Fibroblast of the aortic adventitia (primary cell): ENCODE measurements around the gene MMS19. TPM values are rescaled to one million over a fixed set of nuclear protein-coding genes. Genes with fewer than 3 reads are reported as not detected.

Experiments
- DNase-seq: peaks from one replicate; pipeline ENCODE4 v3.0.0-alpha.2; 2010; ENCODE audit warnings: low read depth
- H3K4me3 ChIP-seq: 2 replicates; pipeline ENCODE4 v1.5.1; 2011; ENCODE audit warnings: low read depth, mild to moderate bottlenecking, control low read depth, low read length, moderate library complexity
- total RNA-seq: library from RNA; depleted of rRNA; stranded (reverse); fragments of >200 nt; gene quantifications from 2 replicates; pipeline ENCODE4 v1.2.3, GENCODE V29; 2012; ENCODE audit warnings: low replicate concordance
- TF ChIP-seq, protein P1 (sequence below): IDR thresholded peaks from 2 replicates; pipeline ENCODE4 v1.5.1; 2011; ENCODE audit warnings: mild to moderate bottlenecking, low read length, control low read depth, inconsistent platforms; ENCODE audit not compliant: insufficient read depth

Gene MMS19
- total RNA-seq, 1 donor = 81.1 TPM

DNA sequence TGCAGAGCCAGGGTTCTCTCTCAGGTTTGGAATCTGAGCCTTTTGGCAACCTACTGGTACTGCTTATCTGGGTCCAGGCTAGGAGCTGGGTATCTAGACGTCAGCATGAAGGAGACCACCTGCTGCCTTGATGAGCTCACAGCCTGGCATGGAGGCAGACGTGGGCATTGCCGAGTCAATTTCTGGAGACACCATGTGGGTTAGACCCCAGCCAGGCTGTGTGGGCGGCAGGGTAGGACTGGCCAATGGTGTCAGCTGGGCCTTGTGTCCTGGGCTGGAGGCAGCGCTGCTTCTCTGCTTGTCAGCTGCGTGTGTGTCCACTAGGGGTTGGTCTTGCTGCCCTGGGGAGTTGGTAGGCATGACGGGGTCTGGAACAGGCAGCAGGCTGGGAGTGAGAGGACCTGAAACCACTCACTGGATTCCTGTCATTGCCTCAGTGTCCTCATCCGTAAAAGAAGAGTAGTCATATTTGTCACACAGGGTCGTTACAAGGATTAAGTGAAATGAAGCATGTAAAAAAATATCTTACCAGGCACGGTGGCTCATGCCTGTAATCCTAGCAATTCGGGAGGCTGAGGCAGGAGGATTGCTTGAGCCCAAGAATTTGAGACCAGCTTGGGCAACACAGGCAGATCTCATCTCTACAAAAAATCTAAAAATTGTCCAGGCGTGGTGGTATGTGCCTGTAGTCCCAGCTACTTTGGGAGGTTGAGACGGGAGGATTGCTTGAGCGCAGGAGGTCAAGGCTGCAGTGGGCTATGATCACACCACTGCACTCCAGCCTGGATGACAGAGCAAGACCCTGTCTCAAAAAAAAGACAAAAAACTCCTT lies 42.7 kb upstream of the MMS19 start:
- TF ChIP-seq, protein P1, sequence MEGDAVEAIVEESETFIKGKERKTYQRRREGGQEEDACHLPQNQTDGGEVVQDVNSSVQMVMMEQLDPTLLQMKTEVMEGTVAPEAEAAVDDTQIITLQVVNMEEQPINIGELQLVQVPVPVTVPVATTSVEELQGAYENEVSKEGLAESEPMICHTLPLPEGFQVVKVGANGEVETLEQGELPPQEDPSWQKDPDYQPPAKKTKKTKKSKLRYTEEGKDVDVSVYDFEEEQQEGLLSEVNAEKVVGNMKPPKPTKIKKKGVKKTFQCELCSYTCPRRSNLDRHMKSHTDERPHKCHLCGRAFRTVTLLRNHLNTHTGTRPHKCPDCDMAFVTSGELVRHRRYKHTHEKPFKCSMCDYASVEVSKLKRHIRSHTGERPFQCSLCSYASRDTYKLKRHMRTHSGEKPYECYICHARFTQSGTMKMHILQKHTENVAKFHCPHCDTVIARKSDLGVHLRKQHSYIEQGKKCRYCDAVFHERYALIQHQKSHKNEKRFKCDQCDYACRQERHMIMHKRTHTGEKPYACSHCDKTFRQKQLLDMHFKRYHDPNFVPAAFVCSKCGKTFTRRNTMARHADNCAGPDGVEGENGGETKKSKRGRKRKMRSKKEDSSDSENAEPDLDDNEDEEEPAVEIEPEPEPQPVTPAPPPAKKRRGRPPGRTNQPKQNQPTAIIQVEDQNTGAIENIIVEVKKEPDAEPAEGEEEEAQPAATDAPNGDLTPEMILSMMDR = no peak
- peak; percentile 65 for DNase-seq
- H3K4me3 ChIP-seq = no peak overlapping the region

DNA sequence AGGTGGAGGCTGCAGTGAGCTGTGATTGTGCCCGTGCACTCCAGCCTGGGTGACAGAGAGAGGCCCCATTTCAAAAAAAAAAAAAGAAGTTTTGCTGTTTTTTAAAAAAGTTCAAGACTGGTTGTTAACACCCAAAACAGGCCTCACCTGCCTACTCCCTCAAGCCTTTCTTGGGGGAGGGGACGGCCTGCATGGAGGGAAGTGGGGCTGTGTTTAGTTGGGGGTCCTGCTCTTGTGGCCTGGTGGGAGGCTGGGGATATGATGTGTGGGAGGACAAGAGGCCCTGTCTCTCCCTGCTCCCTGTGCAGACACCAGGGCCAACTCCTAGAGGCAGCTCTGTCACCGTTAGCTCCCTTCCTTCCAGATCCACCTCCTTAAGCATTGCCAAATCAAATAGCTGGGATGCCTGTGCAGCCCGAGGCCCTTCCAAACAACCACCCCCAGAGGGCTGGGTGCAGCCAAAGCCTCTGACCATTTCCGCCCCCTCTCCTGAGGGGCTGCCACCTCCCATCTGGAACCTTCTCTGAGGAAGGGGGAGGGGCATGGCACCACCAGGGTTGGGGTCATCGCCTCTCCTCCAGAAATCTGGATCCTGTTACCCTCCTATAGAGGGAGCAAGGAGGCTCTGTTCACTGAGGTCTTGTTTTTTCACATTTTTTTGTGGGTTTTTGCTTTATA lies 41.4 kb upstream of the MMS19 start:
- DNase-seq = peak; percentile 94
- TF ChIP-seq, protein P1 = peak; percentile 62
- no peak overlapping the region for H3K4me3 ChIP-seq

DNA sequence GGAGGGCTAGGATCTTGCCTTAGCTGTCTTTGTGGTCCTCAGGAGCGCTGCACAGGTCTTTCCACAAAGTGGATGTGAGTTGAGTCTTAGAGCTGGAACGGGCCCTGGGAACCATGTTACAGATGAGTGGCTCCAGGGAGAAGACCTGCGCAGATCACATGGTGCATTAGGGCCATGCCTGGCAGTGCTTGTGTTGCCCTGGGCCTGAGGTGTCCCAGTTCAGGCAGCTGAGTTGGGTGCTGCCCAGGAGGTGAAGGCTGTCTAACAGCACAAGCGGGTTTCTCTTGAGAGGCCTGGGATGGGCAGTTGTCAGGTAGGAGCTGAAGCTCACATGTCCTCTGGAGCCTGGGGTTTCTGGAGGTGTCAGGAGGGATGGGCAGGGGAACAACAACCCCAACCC lies 40.6 kb upstream of the MMS19 start:
- TF ChIP-seq, protein P1 = no peak
- DNase-seq = no peak
- H3K4me3 ChIP-seq = no peak overlapping the region

DNA sequence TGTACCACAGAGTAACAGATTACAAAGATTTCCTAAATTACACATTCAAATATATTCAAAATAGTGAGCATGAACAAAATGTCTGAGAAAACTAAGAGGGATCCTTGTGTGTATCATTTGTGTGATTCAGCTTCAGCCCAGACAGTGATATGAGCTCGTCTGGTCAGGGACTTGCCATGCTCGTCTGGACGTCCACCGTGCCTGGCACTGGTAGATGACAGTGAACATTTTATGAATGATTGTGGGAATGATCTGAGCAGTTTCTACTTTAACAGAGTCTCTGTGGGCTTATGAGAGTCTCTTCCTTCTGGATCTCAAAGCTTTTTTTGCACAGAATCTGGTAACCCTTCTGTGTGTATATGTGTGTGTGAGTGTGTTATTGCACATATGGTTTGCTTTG lies 40.2 kb upstream of the MMS19 start:
- TF ChIP-seq, protein P1 = no peak
- H3K4me3 ChIP-seq = no peak overlapping the region
- DNase-seq = peak; percentile 36

DNA sequence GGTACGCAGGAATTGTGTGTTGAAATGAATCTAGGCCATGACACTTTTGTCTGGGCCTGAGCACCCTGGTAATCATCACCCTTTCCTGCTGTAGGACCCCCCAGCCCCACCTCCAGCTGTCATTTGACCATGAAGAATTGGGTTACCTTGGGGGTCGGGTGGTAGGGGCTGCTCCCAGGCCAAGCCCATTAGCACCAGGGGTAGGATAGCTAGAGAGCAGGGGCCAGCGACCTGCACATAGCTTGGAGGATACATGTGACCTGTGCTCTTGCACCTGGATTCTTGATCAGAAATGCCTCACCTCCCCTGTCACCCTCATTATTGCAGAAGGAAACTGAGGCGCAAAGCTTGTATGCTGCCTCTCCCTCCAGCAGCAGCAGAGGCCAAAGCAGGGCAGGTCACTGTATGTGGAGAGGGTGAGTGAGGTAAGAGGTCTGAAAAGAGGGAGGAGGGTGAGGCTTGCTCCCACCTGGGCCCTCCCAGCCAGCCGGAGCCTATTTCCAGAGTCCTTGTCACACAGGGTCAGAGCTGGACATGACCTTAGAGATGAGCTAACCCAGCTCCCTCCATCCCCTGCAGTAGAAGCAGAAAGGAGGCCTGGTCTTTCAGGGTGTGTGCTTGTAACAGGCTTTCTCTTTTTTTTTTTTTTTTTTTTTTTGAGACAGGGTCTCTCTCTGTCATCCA lies 39.1 kb upstream of the MMS19 start:
- no peak overlapping the region for H3K4me3 ChIP-seq
- DNase-seq = no peak
- TF ChIP-seq, protein P1 = no peak

DNA sequence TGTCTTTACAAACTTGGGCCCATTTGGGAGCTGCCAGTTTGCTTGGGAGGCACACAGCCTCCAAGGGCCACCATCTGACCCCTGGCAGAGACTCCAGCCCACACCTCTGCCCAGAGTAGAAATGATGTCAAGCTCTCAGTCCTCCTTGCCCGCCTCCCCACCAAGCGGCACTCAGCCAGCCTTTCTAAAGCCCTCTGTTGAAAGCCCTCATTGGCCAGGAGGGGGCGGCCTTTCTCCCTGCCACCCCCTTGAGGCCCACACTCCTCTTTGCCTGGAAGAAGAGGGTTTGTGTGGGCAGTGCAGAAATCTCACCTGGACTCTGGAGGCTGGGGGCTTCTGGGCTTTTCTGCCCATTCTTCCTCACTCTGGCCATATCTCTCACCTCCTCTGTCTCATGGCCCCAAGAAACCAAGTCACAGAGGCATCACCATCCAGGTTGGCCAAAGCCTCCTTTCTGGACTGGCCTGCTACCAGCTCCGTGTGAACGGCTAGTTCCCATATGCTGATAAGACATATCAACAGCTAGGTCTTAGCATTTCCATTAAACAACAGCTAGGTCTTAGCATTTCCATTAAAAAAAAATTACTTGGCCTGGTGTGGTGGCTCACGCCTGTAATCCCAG lies 36.6 kb upstream of the MMS19 start:
- TF ChIP-seq, protein P1 = peak; percentile 51
- no peak for DNase-seq
- no peak overlapping the region for H3K4me3 ChIP-seq
